ENCODE results near the gene LMOD3. TPM values are rescaled to one million over a fixed set of nuclear protein-coding genes. Genes with fewer than 3 reads are reported as not detected.

The LMOD3 gene
- total RNA-seq, 2 experiments from 2014 or later = not detected

DNA sequence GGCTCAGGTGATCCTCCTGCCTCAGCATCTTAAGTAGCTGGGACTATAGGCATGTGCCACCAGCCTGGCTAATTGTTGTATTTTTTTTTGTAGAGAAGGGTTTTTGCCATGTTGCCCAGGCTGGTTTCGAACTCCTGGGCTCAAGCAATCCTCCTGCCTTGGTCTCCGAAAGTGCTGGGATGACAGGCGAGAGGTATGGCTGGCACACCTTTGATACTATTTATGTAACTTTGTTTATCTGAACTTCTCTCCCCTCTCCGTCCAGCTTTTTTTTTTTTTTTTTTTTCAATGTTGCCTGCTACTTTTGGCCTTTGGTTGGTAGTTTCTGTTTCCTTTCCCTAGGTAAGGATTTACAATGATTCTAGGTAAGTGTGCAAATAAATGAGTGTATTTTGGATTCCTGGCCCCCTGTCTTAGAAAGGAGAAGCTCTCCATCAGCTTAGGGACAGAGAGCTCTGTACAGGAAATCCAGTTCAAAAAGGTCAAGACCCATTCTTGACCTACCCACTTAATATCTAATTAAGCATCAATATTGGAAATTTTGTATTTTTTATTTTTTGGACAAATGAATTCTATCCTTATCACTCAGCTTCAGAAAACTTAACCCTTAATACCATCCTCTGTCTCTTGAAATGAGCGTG, 30.9 kb downstream of the LMOD3 start:
- Mint-ChIP-seq H3K27ac (peak overlapping the region; percentile 88), H3K36me3 (peaks cover 39% of the 10 kb centered on the region), H3K9me3 (no peaks in the 10 kb centered on the region), H3K4me3 (peak overlapping the region; percentile 58), H3K27me3 (no peaks in the 10 kb centered on the region), H3K4me1 (ENCODE audit: low read depth) (peaks cover 82% of the 10 kb centered on the region)
- intact Hi-C loops (cut with micrococcal nuclease) = loop anchor here (1.0 to 2.0 kb wide), 2 partner anchors 7 to 59 kb away; partner anchors contain the start of gene ARL6IP5
- POLR2A ChIA-PET = interaction anchor here (1.0 to 8.1 kb wide), 4 partner anchors 9 to 107 kb away, joined by 3 to 81 read pairs (median 4); partner anchors contain the start of genes ARL6IP5 and UBA3
- CTCF ChIA-PET = interaction anchor here (0.6 to 2.7 kb wide), 3 partner anchors 9 to 54 kb away, joined by 3 to 9 read pairs (median 6); no protein-coding TSS in a partner anchor
- no peak for DNase-seq

DNA sequence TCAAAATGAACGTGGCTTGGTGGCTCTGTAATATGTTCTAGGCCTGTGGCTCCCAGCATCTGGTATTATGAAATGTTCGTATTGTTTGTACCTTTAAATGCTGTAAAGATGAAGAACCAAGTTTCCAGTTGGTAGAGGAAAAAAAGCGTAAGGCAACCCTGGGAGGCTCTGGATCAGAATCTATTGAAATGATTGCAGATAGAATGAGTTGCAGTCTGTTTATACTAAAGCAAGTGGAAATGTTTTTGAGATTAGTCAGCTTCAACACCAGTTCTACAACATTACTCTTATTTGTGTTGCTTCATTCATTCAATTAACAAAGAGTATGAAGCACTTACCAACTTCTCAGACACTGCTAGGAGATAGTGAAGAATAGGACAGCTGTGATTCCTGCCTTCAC, 32.4 kb downstream of the LMOD3 start:
- H3K36me3 Mint-ChIP-seq = peaks cover 39% of the 10 kb centered on the region
- POLR2A ChIA-PET = interaction anchor here (0.7 to 8.1 kb wide), 3 partner anchors 8 to 50 kb away, joined by 4 to 81 read pairs (median 5); partner anchors contain the start of genes ARL6IP5 and UBA3
- no peak for DNase-seq
- no peaks in the 10 kb centered on the region for H3K27me3 Mint-ChIP-seq
- H3K4me1 Mint-ChIP-seq (ENCODE audit: low read depth) = peaks cover 69% of the 10 kb centered on the region
- no peaks in the 10 kb centered on the region for H3K9me3 Mint-ChIP-seq
- intact Hi-C loops (cut with micrococcal nuclease) = no loop called here
- CTCF ChIA-PET = interaction anchor here (0.8 to 2.7 kb wide), 4 partner anchors 8 to 32 kb away, joined by 3 to 9 read pairs (median 4); no protein-coding TSS in a partner anchor
- peak overlapping the region; percentile 94 for H3K27ac Mint-ChIP-seq
- peak overlapping the region; percentile 57 for H3K4me3 Mint-ChIP-seq

DNA sequence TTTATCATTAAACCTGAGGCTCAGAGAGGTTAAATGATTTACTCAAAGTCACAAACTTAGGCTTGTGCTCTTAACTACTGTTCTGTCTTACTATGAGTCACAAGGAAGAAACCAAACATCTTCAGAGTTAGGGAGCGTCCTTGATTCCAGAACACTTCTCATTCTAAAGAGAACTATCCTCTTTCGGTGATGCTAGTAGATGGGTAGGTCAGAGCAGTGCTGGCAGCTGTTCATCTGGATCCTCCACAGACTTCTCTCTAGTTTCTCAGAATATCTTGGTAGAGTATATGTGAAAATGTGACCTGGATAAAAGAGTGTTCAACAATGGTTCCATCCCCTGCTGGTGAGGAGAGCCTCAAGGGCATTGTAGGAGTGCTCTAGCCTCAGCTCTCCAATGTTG, 34.3 kb downstream of the LMOD3 start:
- no peak for DNase-seq
- H3K4me3 Mint-ChIP-seq = peak overlapping the region; percentile 97
- H3K36me3 Mint-ChIP-seq = peaks cover 37% of the 10 kb centered on the region
- CTCF ChIA-PET = interaction anchor here (1.2 kb wide), 1 partner anchor 35 kb away, joined by 4 read pairs; the partner anchor contains the start of gene TMF1
- POLR2A ChIA-PET = interaction anchor here (1.0 kb wide), 1 partner anchor 56 kb away, joined by 5 read pairs; no protein-coding TSS in a partner anchor
- intact Hi-C loops (cut with micrococcal nuclease) = no loop called here
- no peaks in the 10 kb centered on the region for H3K27me3 Mint-ChIP-seq
- peaks cover 65% of the 10 kb centered on the region for H3K4me1 Mint-ChIP-seq (ENCODE audit: low read depth)
- peak overlapping the region; percentile 94 for H3K27ac Mint-ChIP-seq
- H3K9me3 Mint-ChIP-seq = no peaks in the 10 kb centered on the region

DNA sequence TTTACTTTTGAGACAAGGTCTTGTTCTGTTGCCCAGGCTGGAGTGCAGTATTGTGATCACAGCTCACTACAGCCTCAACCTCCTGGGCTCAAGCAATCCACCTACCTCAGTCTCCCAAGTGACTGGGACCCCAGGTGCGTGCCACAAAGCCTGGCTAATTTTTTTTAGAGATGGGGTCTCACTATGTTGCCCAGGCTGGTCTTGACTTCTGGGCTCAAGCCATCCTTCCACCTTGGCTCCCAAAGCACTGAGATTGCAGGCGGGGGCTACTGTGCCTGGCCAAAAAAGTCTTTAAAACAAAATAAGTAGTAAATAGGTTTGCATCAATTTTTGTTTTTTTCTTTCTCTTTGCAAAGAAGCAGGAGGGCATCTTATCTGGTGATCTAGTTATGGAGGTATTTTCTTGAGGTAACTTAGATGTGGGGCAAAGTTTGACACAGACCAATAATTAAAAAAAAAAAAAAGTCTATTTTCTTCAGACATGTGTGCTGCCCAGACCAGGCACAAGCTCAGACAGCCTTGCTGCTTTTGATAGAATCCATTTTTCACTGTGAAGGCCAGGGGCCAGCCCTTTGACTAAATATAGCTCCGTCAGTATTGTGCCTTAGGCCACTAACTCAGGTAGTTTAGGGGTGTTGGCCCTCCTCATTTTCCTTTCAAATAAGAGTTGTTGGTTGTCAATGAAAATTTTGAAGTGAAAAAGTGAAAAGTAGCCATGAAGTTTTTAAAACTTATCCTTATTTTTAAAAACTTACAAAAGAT, 35.2 kb downstream of the LMOD3 start:
- POLR2A ChIA-PET = interaction anchor here (0.6 to 5.4 kb wide), 7 partner anchors 8 to 134 kb away, joined by 3 to 38 read pairs (median 5); partner anchors contain the start of gene TMF1
- Mint-ChIP-seq H3K36me3 (peaks cover 33% of the 10 kb centered on the region), H3K9me3 (no peaks in the 10 kb centered on the region), H3K4me3 (peak overlapping the region; percentile 97), H3K4me1 (ENCODE audit: low read depth) (peaks cover 64% of the 10 kb centered on the region), H3K27ac (peak overlapping the region; percentile 97), H3K27me3 (no peaks in the 10 kb centered on the region)
- intact Hi-C loops (cut with micrococcal nuclease) = no loop called here
- no peak for DNase-seq
- CTCF ChIA-PET = interaction anchor here (0.9 to 1.0 kb wide), 3 partner anchors 7 to 73 kb away, joined by 3 to 5 read pairs (median 3); partner anchors contain the start of gene EOGT

DNA sequence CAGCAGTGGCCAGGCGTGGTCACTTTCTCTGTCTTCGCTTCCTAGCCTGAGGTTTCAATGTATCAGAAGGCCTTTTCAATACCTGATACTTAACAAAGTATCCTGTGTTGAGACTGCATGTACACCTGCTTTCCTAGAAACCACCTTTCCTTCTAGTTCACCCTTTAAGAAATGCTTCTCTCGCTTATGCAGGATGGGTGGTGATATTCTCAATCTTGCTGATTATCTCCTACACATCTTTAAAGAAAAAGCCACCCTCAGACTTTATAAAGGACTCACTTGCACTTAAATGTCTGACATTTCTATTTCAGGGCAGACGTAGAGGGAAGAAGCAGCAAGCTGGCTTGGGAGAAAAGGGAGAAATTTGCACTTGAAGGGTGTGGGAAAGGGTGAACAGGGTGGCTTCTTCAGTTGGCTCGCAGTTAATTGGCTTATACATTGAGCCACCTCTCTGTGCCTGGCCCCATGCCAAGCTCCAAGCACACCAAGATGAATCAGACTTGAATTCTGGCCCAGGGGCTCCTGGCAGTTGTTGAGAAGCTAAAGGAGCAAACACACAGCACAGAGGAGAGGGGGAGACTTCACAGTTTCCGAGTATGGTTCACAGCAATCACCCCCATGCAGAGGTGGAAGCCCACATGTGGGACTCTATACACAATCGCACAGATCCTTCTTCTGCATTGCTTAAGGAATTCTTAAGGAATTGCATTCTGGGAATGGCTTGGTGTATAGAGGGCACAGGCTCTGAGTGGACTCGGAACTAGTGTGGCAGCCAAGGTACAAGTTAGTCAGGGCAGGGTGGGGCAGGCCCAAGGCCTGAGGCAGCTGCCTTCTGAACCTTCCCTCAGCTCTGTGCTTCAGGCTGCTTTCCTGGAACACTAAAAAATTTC, 36.3 kb downstream of the LMOD3 start:
- Mint-ChIP-seq H3K36me3 (peaks cover 30% of the 10 kb centered on the region), H3K9me3 (no peaks in the 10 kb centered on the region), H3K4me3 (peak overlapping the region; percentile 97), H3K4me1 (ENCODE audit: low read depth) (peaks cover 64% of the 10 kb centered on the region), H3K27ac (peak overlapping the region; percentile 97), H3K27me3 (no peaks in the 10 kb centered on the region)
- intact Hi-C loops (cut with micrococcal nuclease) = loop anchor here (2.0 kb wide), 2 partner anchors 73 to 1431 kb away; partner anchors contain the start of genes EOGT and SUCLG2
- peak; percentile 91 for DNase-seq
- CTCF ChIA-PET = interaction anchor here (0.9 to 1.2 kb wide), 4 partner anchors 9 to 72 kb away, joined by 3 to 5 read pairs (median 4); partner anchors contain the start of genes EOGT and TMF1
- POLR2A ChIA-PET = interaction anchor here (0.7 to 5.4 kb wide), 9 partner anchors 9 to 219 kb away, joined by 3 to 38 read pairs (median 5); partner anchors contain the start of genes EOGT and TMF1

- peak overlapping the region; percentile 97 for H3K4me3 Mint-ChIP-seq
- H3K27me3 Mint-ChIP-seq = no peaks in the 10 kb centered on the region
- peaks cover 65% of the 10 kb centered on the region for H3K4me1 Mint-ChIP-seq (ENCODE audit: low read depth)
- intact Hi-C loops (cut with micrococcal nuclease) = loop anchor here (2.0 kb wide), 2 partner anchors 72 to 1430 kb away; partner anchors contain the start of genes EOGT and SUCLG2
- ChIA-PET CTCF (interaction anchor here (1.1 to 1.4 kb wide), 3 partner anchors 10 to 76 kb away, joined by 3 to 4 read pairs (median 4); partner anchors contain the start of gene TMF1), POLR2A (interaction anchor here (1.1 to 6.1 kb wide), 9 partner anchors 8 to 220 kb away, joined by 4 to 81 read pairs (median 6); partner anchors contain the start of gene TMF1)
- no peaks in the 10 kb centered on the region for H3K9me3 Mint-ChIP-seq
- peak; percentile 40 for DNase-seq
- H3K27ac Mint-ChIP-seq = peak overlapping the region; percentile 97
- H3K36me3 Mint-ChIP-seq = peaks cover 26% of the 10 kb centered on the region
These were observed 37.1 kb downstream of the LMOD3 start for GRCh38 chr3:69085168-69085832.

DNA sequence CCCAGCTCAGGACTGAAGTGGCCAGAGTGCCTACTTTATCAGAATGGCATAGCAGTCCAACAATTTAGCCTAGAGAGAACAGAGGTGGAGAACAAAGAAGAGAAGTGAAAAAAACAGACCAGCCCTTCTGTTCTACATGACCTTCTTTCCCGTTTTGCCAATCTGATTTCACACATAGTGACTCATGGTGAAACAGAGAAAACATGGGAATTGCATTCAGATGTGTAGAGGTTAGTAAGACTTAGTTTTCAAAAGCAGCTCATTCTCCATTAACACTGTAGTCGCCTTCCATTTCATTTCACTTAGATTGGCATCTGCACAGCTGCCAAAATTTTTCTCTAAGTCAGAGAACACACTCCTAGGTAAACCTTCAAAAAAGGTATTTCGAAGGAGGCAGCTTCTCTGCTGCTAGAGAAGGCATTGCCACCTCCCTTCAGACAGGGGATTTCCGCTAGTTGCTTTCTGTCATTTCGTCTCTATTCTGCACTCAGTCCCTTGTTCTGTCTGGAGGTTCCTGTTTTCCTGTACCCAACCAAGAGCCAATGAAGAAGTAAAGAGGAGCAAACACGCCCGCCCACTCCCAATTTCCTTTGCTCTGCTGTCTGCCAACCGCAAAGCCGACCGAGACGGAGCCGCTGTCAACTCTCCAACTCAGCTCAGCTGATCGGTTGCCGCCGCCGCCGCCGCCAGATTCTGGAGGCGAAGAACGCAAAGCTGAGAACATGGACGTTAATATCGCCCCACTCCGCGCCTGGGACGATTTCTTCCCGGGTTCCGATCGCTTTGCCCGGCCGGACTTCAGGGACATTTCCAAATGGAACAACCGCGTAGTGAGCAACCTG, 37.8 kb downstream of the LMOD3 start, which contains the start of gene ARL6IP5:
Gene ARL6IP5, plus strand, starts transcription at position 612 of the 842 bp plus-strand sequence. Its CDS starts 111 bp downstream, at position 723.
- Mint-ChIP-seq H3K27ac (peak within 1 kb of the TSS; percentile 97), H3K4me1 (ENCODE audit: low read depth) (peaks cover 57% of the 10 kb centered on the region), H3K36me3 (peaks cover 19% of the 10 kb centered on the region), H3K9me3 (no peaks in the 10 kb centered on the region), H3K4me3 (peak within 1 kb of the TSS; percentile 97), H3K27me3 (no peaks in the 10 kb centered on the region)
- POLR2A ChIA-PET = interaction anchor here (1.4 to 6.1 kb wide), 8 partner anchors 9 to 220 kb away, joined by 3 to 81 read pairs (median 8); partner anchors contain the start of gene TMF1
- CTCF ChIA-PET = interaction anchor here (1.1 to 1.4 kb wide), 2 partner anchors 11 to 77 kb away, joined by 3 to 4 read pairs; no protein-coding TSS in a partner anchor
- peak; percentile 96 for DNase-seq
- intact Hi-C loops (cut with micrococcal nuclease) = loop anchor here (1.0 to 5.0 kb wide), 9 partner anchors 8 to 1978 kb away; partner anchors contain the start of genes EOGT, SUCLG2 and TMF1

DNA sequence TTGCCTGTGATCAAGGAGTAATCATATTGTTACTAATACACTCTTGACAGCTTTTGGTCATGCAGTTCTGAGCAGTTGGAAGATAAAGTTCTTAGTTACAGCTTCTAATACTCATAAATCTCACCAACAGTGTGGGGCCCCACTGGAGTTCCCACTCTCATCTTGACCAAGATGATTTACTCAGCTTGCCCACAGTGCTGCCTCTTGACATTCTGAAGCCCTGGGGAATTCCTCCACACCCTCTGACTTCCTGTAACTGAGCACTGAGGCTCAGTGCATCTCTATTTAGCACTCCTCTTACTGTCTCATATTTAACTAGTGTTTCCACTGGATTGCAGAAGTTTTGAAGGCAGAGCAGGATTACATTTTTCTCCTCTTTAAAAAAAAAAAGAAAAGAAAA, 39.6 kb downstream of the LMOD3 start:
- H3K36me3 Mint-ChIP-seq = peaks cover 12% of the 10 kb centered on the region
- H3K4me3 Mint-ChIP-seq = peak overlapping the region; percentile 43
- H3K27me3 Mint-ChIP-seq = no peaks in the 10 kb centered on the region
- peak; percentile 90 for DNase-seq
- ChIA-PET CTCF (interaction anchor here (0.5 to 1.9 kb wide), 7 partner anchors 9 to 864 kb away, joined by 3 to 9 read pairs (median 4); no protein-coding TSS in a partner anchor), POLR2A (interaction anchor here (0.5 to 6.1 kb wide), 12 partner anchors 10 to 1672 kb away, joined by 3 to 81 read pairs (median 5); partner anchors contain the start of genes EOGT and TMF1)
- no peaks in the 10 kb centered on the region for H3K9me3 Mint-ChIP-seq
- peaks cover 54% of the 10 kb centered on the region for H3K4me1 Mint-ChIP-seq (ENCODE audit: low read depth)
- H3K27ac Mint-ChIP-seq = peak overlapping the region; percentile 97
- intact Hi-C loops (cut with micrococcal nuclease) = loop anchor here (2.0 to 5.0 kb wide), 2 partner anchors 86 to 1979 kb away; no protein-coding TSS in a partner anchor

DNA sequence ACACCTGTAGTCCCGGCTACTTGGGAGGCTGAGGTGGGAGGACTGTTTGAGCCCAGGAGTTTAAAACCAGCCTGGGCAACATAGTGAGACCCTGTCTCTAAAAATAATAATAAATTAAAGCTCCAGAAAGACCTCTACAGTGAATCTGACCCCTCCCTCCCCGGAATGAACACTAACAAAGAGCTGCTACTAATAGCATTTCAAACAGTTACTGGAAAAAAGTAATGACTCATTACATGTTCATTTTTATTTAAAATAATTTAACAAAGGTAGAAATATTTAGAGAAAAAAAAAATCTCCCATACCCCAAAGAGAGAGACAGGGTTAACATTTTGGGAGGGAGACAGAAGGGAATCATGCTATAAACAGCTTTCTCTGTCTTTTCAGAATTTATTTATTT, 40.0 kb downstream of the LMOD3 start:
- DNase-seq = no peak
- Mint-ChIP-seq H3K27ac (peak overlapping the region; percentile 97), H3K27me3 (no peaks in the 10 kb centered on the region), H3K36me3 (peaks cover 14% of the 10 kb centered on the region), H3K4me3 (peak overlapping the region; percentile 43), H3K4me1 (ENCODE audit: low read depth) (peaks cover 56% of the 10 kb centered on the region), H3K9me3 (no peaks in the 10 kb centered on the region)
- POLR2A ChIA-PET = interaction anchor here (0.6 to 6.1 kb wide), 11 partner anchors 11 to 1671 kb away, joined by 3 to 81 read pairs (median 5); partner anchors contain the start of genes EOGT and TMF1
- intact Hi-C loops (cut with micrococcal nuclease) = loop anchor here (2.0 to 5.0 kb wide), 2 partner anchors 86 to 1980 kb away; no protein-coding TSS in a partner anchor
- CTCF ChIA-PET = interaction anchor here (0.7 to 1.9 kb wide), 6 partner anchors 9 to 328 kb away, joined by 4 to 9 read pairs (median 4); no protein-coding TSS in a partner anchor

All from activated CD4-positive, alpha-beta memory T cell treated with anti-CD3 and anti-CD28 coated beads for 36 hours (primary cell).